PC-3 (cell line): Measurements from ENCODE around the gene KCNJ12.

ENCODE experiments used
- CTCF ChIP-seq: fragments of 300-600 bp; sonication (generic); conservative IDR thresholded peaks from 2 replicates; pipeline ENCODE4 v1.5.1; 2017; ENCODE audit warnings: antibody characterized with exemption, low read depth, mild to moderate bottlenecking, low read length
- EZH2phosphoT487 ChIP-seq: fragments of 300-600 bp; sonication (generic); IDR thresholded peaks from 2 replicates; pipeline ENCODE4 v1.6.1; 2018; ENCODE audit warnings: mild to moderate bottlenecking, antibody characterized with exemption, low read length, borderline replicate concordance

DNA sequence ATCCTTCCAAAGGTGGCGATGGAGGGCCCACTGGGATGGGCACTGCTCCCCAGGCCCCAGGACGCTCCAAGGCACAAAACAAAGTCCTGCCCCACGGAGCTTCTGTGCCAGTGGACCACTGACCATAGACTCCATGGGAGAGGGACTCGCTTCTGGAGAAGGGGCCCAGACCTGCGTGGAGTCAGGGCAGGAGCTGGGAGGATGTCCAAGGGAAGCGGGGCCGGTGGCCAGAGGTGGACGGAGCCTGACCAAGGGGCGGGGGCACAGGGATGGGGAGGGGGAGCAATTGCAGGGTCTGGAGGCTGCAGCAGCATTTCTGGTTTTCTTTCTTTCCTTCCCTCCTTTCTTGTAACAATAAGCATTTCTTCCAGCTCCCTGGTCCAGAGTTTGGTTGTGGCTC, 14.1 kb downstream of the KCNJ12 start:
- TF ChIP-seq EZH2phosphoT487 (no peak), CTCF (no peak)
